GM12878 (cell line): Measurements from ENCODE around the gene COA1. TPM values are rescaled to one million over a fixed set of nuclear protein-coding genes. Genes with fewer than 3 reads are reported as not detected.

ENCODE experiments used
- ATAC-seq: fragments of 200-7000 bp; cut with Tn5 transposase; 3 replicates; pipeline ENCODE4 v1.9.1; 2020; ENCODE audit warnings: mild to moderate bottlenecking, moderate library complexity
- BruUV-seq: library from RNA; stranded (reverse); fragments of 400-500 nt; replicated peaks from 2 replicates; lab custom pipeline; 2021; lab: Mats Ljungman, UMichigan
- CTCF ChIA-PET: fragments of 300-600 bp; sonication (Branson Sonifier 250); formaldehyde crosslinking; extraction: SDS; loops from one replicate; lab custom pipeline; 2021; ENCODE audit warnings: inconsistent platforms; lab: Yijun Ruan, JAX
- POLR2A ChIA-PET: fragments of 350-600 bp; formaldehyde crosslinking; extraction: SDS; loops from one replicate; lab custom pipeline; 2021; ENCODE audit warnings: inconsistent platforms; lab: Charles Lee
- RAD21 ChIA-PET: fragments of 300-600 bp; sonication (Branson Sonifier 250); formaldehyde crosslinking; loops from one replicate; lab custom pipeline; 2023; ENCODE audit warnings: antibody characterized with exemption; ENCODE audit not compliant: unreplicated experiment; lab: Charles Lee
- SMC1A ChIA-PET: fragments of 300-600 bp; sonication (Branson Sonifier 250); formaldehyde crosslinking; loops from one replicate; lab custom pipeline; 2023; ENCODE audit not compliant: unreplicated experiment, uncharacterized antibody; lab: Charles Lee
- DNase-seq: peaks from one replicate; pipeline ENCODE4 v3.0.0-alpha.2; 2011; ENCODE audit warnings: low read depth, low spot score
- FAIRE-seq: peaks from 3 replicates; lab custom pipeline; 2011; peaks lifted over from hg19 to GRCh38; lab: Jason Lieb, UNC
- H2AFZ ChIP-seq: 2 replicates; pipeline ENCODE4 v1.6.0; 2011; ENCODE audit warnings: low read depth, low read length, control low read depth; ENCODE audit not compliant: control insufficient read depth
- H3K27ac ChIP-seq: 2 replicates; pipeline ENCODE4 v1.5.1; 2011; ENCODE audit warnings: control low read depth; ENCODE audit not compliant: control insufficient read depth, insufficient read depth
- H3K27me3 ChIP-seq, 2 experiments: replicated peaks in 1 of 2; 2 replicates each; pipeline versions ENCODE4 v1.6.0 to v1.6.1; 2011; ENCODE audit warnings: low read length in 1 of 2; ENCODE audit not compliant: control insufficient read depth in 2 of 2, insufficient read depth in 2 of 2
- H3K36me3 ChIP-seq, 2 experiments: 2 replicates each; pipeline ENCODE4 v1.5.1; 2011; ENCODE audit warnings: low read length in 1 of 2; ENCODE audit not compliant: control insufficient read depth in 2 of 2, insufficient read depth in 2 of 2
- H3K4me1 ChIP-seq: 2 replicates; pipeline ENCODE4 v1.6.1; 2011; ENCODE audit warnings: mild to moderate bottlenecking, low read length, moderate library complexity, mixed read lengths; ENCODE audit not compliant: control insufficient read depth, insufficient read depth
- H3K4me2 ChIP-seq: 2 replicates; pipeline ENCODE4 v1.6.0; 2011; ENCODE audit warnings: control low read depth; ENCODE audit not compliant: control insufficient read depth, insufficient read depth
- H3K4me3 ChIP-seq: fragments of 200-600 bp; sonication (generic); 2 replicates; pipeline ENCODE4 v1.5.1; 2016
- H3K79me2 ChIP-seq: 2 replicates; pipeline ENCODE4 v1.6.0; 2011; ENCODE audit warnings: low read length; ENCODE audit not compliant: control insufficient read depth, insufficient read depth
- H3K9ac ChIP-seq: 2 replicates; pipeline ENCODE4 v1.8.0; 2011; ENCODE audit warnings: low read length, control low read depth, mixed read lengths; ENCODE audit not compliant: control insufficient read depth, insufficient read depth
- H3K9me3 ChIP-seq: replicated peaks from 3 replicates; pipeline ENCODE4 v1.5.1; 2011; ENCODE audit warnings: mild to moderate bottlenecking, low read length; ENCODE audit not compliant: control insufficient read depth, insufficient read depth
- H4K20me1 ChIP-seq: 2 replicates; pipeline ENCODE4 v1.6.0; 2011; ENCODE audit not compliant: control insufficient read depth, insufficient read depth
- ATF2 ChIP-seq: IDR thresholded peaks from 2 replicates; pipeline ENCODE4 v1.6.1; 2012; ENCODE audit warnings: low read length, inconsistent platforms
- CBX5 ChIP-seq: sonication (generic); IDR thresholded peaks from 2 replicates; pipeline ENCODE4 v1.6.1; 2016; ENCODE audit warnings: low read depth, moderate library complexity, mild to moderate bottlenecking, inconsistent platforms
- CHD2 ChIP-seq: IDR thresholded peaks from 2 replicates; pipeline ENCODE4 v1.6.1; 2011; ENCODE audit warnings: low read depth, low read length, improper control_type of control experiment, borderline replicate concordance
- DPF2 ChIP-seq: fragments of 450-650 bp; IDR thresholded peaks from 2 replicates; pipeline ENCODE4 v1.6.1; 2017; ENCODE audit warnings: mild to moderate bottlenecking
- EGR1 ChIP-seq, 2 experiments: IDR thresholded peaks; 1 replicate in 1 of 2; 2 replicates in 1 of 2; pipeline ENCODE4 v1.6.1; 2011 to 2012; ENCODE audit warnings: low read depth in 2 of 2, low read length in 2 of 2, borderline replicate concordance in 1 of 2, mild to moderate bottlenecking in 1 of 2, moderate library complexity in 1 of 2
- FOXM1 ChIP-seq: IDR thresholded peaks from 2 replicates; pipeline ENCODE4 v1.6.1; 2012; ENCODE audit warnings: low read depth, mild to moderate bottlenecking, inconsistent platforms, low read length, moderate library complexity
- HCFC1 ChIP-seq: fragments of 150-350 bp; IDR thresholded peaks from 2 replicates; pipeline ENCODE4 v1.6.1; 2014; ENCODE audit warnings: low read length
- IRF4 ChIP-seq: IDR thresholded peaks from 2 replicates; pipeline ENCODE4 v1.6.1; 2011; ENCODE audit warnings: low read depth, low read length
- MYB ChIP-seq: fragments of 150-350 bp; IDR thresholded peaks from 2 replicates; pipeline ENCODE4 v1.6.1; 2014; ENCODE audit warnings: mild to moderate bottlenecking, low read depth, low read length, borderline replicate concordance
- RELA ChIP-seq: fragments of 450-650 bp; IDR thresholded peaks from 2 replicates; pipeline ENCODE4 v1.8.0; 2014; ENCODE audit warnings: borderline replicate concordance; ENCODE audit not compliant: partially characterized antibody
- RUNX3 ChIP-seq: IDR thresholded peaks from 2 replicates; pipeline ENCODE4 v1.6.1; 2012; ENCODE audit warnings: low read length, inconsistent platforms
- SMARCA5 ChIP-seq: fragments of 450-650 bp; IDR thresholded peaks from 2 replicates; pipeline ENCODE4 v1.6.1; 2017; ENCODE audit warnings: mild to moderate bottlenecking
- SUPT20H ChIP-seq: IDR thresholded peaks from 2 replicates; pipeline ENCODE4 v1.6.1; 2011; ENCODE audit warnings: low read depth, mild to moderate bottlenecking, low read length, moderate library complexity, borderline replicate concordance; ENCODE audit not compliant: control insufficient read depth
- TCF12 ChIP-seq: IDR thresholded peaks from 2 replicates; pipeline ENCODE4 v1.6.1; 2011; ENCODE audit warnings: low read depth, mild to moderate bottlenecking, low read length
- ZNF622 ChIP-seq: fragments of 450-650 bp; IDR thresholded peaks from 2 replicates; pipeline ENCODE4 v1.6.1; 2017; ENCODE audit warnings: mild to moderate bottlenecking, inconsistent platforms
- WGBS: methylation state at CpG from one replicate; pipeline ENCODE4 v1.1.6; 2016; ENCODE audit warnings: low lambda C conversion rate; ENCODE audit not compliant: insufficient replicate concordance, insufficient coverage; ENCODE audit errors: missing lambda C conversion rate; 5-methylcytosine and 5-hydroxymethylcytosine counted together
- in situ Hi-C: fragments of 300-500 bp; cut with MboI; formaldehyde crosslinking; loops from 9 replicates; pipeline ENCODE4 v1.14.3; 2018; ENCODE audit warnings: mixed read lengths
- intact Hi-C: fragments of 100-400 bp; cut with micrococcal nuclease; formaldehyde crosslinking; loops from one replicate; pipeline ENCODE4 v1.14.2; 2022; ENCODE audit not compliant: unreplicated experiment
- polyA plus RNA-seq, 11 experiments: library from polyadenylated mRNA; depleted of rRNA in 4 of 11; unstranded in 6 of 11; stranded (reverse) in 5 of 11; fragments of >200 nt; fragmentation: Nextera tagmentation in 4 of 11; fragmentation: Illumina TruSeq in 1 of 11; extraction: Ambion mirVana in 4 of 11; extraction: Trizol in 1 of 11; gene quantifications; 1 replicate in 1 of 11; 2 replicates in 10 of 11; pipeline versions ENCODE4 v1.2.1 to v1.2.3, GENCODE V29; 2011 to 2016; ENCODE audit warnings: inconsistent platforms in 2 of 11, missing spikeins in 2 of 11, low read depth in 1 of 11
- total RNA-seq, 4 experiments: library from RNA; depleted of rRNA in 3 of 4; stranded (reverse); fragments of >200 nt in 3 of 4; fragmentation: Illumina TruSeq in 1 of 4; extraction: Trizol in 1 of 4; gene quantifications; 2 replicates each; pipeline versions ENCODE4 v1.2.1 to v1.2.3, GENCODE V29; 2013 to 2021
- TF ChIP-seq, protein P1 (sequence below): fragments of 450-650 bp; IDR thresholded peaks from 2 replicates; pipeline ENCODE4 v1.6.1; 2016; ENCODE audit warnings: mild to moderate bottlenecking
- TF ChIP-seq, protein P2 (sequence below): IDR thresholded peaks from 2 replicates; pipeline ENCODE4 v1.6.1; 2012; ENCODE audit warnings: mild to moderate bottlenecking, low read depth, low read length

Gene COA1
- total and polyA plus RNA-seq, 10 of the 15 experiments (the other 5 are each of a cell fraction or from before 2014, with no cell fraction given) = 83.1 to 258 (median 111) TPM

GRCh38 chr7:43756368-43757072 is 27.2 kb upstream of the COA1 start (continued):
- TF ChIP-seq RUNX3 (peak; percentile 98), FOXM1 (peak; percentile 75; the same call in 1 of the 2 replicates), ATF2 (peak; percentile 65; the same call in 1 of the 2 replicates), CBX5 (no peak), IRF4 (peak; percentile 73)

DNA sequence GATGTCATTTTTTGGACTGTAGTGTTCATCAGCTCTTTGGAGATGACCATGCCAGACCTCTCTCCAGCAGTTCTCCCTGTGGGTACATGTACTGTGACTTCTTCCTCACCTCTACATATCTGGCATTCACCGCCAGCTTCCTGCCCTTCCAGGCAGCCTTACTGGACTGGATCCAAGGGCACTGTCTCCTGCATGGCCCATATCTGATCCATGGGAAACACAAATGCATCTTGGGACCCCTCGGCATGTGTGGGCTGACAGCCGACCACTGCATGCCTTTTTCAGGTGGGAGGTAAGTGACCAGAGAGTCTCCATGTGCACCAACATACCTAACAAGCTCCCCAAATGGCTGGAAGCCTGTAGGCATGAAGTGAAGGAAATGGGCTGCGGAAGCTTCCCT is 25.3 kb upstream of the COA1 start:
- no peak for FAIRE-seq
- RAD21 ChIA-PET = interaction anchor here (1.2 to 1.4 kb wide), 2 partner anchors 10 to 25 kb away, joined by 3 to 5 read pairs; partner anchors contain the start of gene COA1
- Histone ChIP-seq H3K4me2 (no peak overlapping the region), H3K27ac (no peak overlapping the region), H3K79me2 (peaks cover 9% of the 10 kb centered on the region), H3K4me1 (peaks cover 41% of the 10 kb centered on the region), H3K27me3 (no peaks in the 10 kb centered on the region), H3K9me3 (no peaks in the 10 kb centered on the region; the same call in 1 of the 3 replicates), H3K4me3 (no peak overlapping the region), H3K9ac (no peak overlapping the region), H2AFZ (no peak overlapping the region), H4K20me1 (no peaks in the 10 kb centered on the region), H3K36me3 (no peaks in the 10 kb centered on the region)
- in situ Hi-C loops (no loop called here), intact Hi-C loops (no loop called here)
- CTCF ChIA-PET = interaction anchor here (0.6 to 2.4 kb wide), 2 partner anchors 28 to 33 kb away, joined by 3 to 7 read pairs; no protein-coding TSS in a partner anchor
- 92% methylated on average over 4 of the region's 4 CpGs for WGBS
- SMC1A ChIA-PET = interaction anchor here (0.6 to 1.4 kb wide), 3 partner anchors 80 to 172 kb away, joined by 3 read pairs; no protein-coding TSS in a partner anchor
- DNase-seq = no peak
- POLR2A ChIA-PET = interaction anchor here (0.9 kb wide), 1 partner anchor 29 kb away, joined by 3 read pairs; no protein-coding TSS in a partner anchor
- no TSS peak for BruUV-seq
- no peak for ATAC-seq
- TF ChIP-seq MYB (no peak), SMARCA5 (no peak), ZNF622 (no peak), EGR1 (IDR thresholded peaks at IDR 0.05; ENCODE audit: borderline replicate concordance in 1 of 2, low read depth in 2 of 2, low read length in 2 of 2) (no peak), TCF12 (no peak), RELA (no peak), HCFC1 (no peak), DPF2 (no peak), SUPT20H (no peak), IRF4 (no peak), CHD2 (no peak)
- TF ChIP-seq, protein P1, sequence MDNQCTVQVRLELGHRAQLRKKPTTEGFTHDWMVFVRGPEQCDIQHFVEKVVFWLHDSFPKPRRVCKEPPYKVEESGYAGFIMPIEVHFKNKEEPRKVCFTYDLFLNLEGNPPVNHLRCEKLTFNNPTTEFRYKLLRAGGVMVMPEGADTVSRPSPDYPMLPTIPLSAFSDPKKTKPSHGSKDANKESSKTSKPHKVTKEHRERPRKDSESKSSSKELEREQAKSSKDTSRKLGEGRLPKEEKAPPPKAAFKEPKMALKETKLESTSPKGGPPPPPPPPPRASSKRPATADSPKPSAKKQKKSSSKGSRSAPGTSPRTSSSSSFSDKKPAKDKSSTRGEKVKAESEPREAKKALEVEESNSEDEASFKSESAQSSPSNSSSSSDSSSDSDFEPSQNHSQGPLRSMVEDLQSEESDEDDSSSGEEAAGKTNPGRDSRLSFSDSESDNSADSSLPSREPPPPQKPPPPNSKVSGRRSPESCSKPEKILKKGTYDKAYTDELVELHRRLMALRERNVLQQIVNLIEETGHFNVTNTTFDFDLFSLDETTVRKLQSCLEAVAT = no peak
- TF ChIP-seq, protein P2, sequence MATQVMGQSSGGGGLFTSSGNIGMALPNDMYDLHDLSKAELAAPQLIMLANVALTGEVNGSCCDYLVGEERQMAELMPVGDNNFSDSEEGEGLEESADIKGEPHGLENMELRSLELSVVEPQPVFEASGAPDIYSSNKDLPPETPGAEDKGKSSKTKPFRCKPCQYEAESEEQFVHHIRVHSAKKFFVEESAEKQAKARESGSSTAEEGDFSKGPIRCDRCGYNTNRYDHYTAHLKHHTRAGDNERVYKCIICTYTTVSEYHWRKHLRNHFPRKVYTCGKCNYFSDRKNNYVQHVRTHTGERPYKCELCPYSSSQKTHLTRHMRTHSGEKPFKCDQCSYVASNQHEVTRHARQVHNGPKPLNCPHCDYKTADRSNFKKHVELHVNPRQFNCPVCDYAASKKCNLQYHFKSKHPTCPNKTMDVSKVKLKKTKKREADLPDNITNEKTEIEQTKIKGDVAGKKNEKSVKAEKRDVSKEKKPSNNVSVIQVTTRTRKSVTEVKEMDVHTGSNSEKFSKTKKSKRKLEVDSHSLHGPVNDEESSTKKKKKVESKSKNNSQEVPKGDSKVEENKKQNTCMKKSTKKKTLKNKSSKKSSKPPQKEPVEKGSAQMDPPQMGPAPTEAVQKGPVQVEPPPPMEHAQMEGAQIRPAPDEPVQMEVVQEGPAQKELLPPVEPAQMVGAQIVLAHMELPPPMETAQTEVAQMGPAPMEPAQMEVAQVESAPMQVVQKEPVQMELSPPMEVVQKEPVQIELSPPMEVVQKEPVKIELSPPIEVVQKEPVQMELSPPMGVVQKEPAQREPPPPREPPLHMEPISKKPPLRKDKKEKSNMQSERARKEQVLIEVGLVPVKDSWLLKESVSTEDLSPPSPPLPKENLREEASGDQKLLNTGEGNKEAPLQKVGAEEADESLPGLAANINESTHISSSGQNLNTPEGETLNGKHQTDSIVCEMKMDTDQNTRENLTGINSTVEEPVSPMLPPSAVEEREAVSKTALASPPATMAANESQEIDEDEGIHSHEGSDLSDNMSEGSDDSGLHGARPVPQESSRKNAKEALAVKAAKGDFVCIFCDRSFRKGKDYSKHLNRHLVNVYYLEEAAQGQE = no peak
